CD4-positive, alpha-beta T cell treated with Interleukin-6 for 4 hours (primary cell): Measurements from ENCODE around the gene CCDC117.
"Not testable (repeated sequence)": the region's sequence is repeated elsewhere in the genome, so short reads cannot be mapped to it uniquely, and the experiment has no call there.

ENCODE experiments used
- DNase-seq: peaks from one replicate; pipeline ENCODE4 v3.0.0-alpha.2; 2020; ENCODE audit warnings: mixed read lengths

The CCDC117 gene

DNA sequence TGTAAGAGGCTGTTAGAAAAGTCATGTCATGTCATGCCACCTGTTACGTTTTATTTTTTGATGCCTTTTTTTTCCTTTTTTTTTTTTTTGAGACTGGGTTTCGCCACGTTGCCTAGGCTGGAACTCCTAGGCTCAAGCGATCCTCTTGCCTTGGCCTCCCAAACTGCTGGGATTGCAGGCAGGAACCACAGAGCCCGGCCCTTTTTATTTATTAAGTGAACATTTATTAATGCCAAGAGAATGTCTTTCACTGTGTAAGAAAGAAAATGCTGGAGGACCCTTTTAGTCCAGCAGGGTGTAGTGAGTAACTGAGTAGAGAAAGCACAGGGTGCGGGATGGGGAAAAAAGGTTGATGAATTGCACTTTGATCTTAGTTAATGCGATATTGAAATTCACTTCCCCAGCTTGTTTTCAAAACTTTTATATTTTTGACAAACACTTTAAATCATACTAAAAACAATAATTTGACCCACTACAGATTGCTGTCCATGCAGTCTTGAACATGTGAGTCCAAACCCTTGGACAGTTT lies 30.2 kb downstream of the CCDC117 start:
- no peak for DNase-seq

DNA sequence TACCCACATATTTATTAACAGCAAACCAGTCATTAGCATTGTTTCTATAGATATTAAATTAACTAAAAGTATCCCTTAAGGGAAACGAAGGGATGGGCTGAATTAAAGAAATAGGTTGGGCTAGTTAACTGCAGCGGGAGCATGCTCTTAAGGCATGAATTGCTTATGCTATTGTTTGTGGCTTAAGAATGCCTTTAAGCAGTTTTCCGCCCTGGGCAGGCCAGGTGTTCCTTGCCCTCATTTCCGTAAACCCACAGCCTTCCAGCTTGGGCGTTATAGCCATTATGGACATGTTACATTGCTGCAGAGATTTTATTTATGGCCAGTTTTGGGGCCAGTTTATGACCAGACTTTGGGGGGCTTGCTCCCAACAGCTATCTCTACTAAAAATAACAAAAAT lies 32.9 kb downstream of the CCDC117 start:
- DNase-seq = not testable (repeated sequence)

DNA sequence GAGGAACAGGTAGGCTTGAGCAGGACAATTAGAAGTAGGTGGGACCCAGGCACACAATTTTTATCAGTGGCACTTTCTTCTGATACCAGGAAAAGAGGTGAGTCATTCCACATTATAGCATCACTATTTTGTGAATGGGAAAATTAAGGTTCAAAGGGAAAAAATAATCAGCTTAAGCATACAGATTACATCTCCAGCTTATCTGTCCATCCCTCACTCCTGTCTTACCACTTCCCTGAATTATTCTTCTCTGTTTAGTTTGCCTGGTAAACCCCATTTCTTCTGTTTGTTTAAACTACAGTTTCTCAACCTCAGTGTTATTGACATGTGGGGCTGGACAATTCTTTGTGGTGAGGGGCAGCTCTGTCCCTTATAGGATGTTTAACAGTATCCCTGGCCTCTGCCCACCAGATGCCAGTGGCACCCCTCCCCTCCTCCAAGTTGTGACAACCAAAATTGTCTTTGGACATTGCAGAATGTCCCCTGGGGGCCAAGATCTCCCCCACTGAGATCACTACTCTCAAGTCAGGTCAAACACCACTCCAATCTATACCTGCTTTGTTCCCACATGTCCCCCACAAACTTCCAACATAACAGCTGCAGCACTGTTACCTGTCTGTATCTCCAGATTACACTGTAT lies 36.3 kb downstream of the CCDC117 start:
- DNase-seq = no peak

DNA sequence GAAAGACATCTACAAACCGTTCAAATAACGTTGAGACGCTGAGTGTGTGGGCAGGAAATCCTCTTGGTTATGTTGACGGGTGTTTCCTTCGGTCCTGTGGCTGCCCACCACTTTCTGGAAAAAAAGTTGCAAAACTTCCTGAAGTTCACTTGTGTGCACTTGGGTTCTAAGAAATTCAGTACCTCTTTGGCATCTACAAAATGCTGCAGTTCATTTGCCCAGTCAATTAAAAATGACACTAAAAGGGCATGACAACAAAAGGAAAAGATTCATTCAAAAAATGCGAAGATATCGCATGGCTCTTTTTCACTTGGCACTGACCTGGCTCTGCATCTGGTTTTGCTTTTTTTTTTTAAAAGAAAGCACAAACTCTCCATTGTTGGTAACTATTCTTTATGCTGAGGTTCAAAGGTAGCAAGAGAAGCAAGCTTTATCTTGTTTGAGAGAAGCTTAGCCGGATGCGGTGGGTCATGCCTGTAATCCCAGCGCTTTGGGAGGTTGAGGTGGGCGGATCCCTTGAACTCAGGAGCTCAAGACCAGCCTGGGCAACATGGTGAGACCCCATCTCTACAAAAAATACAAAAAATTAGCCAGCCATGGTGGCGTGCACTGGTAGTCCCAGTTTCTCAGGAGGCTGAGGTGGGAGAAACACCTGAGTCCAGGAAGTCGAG lies 38.5 kb downstream of the CCDC117 start:
- peak; percentile 48 for DNase-seq

DNA sequence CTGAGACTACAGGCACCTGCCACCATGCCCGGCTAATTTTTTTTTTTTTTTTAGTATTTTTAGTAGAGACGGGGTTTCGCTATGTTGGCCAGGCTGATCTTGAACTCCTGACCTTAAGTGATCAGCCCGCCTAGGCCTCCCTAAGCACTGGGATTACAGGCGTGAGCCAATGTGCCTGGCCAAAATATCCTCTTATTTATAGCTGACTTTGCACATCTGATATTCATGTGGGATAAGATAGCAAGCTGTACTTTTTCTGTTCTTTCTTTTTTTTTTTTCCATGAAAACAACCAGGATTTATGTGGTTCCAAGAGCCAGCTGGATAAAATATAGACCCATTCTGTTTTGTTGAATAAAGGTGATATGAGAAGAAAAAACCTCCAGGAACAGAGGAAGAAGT lies 40.0 kb downstream of the CCDC117 start:
- no peak for DNase-seq

DNA sequence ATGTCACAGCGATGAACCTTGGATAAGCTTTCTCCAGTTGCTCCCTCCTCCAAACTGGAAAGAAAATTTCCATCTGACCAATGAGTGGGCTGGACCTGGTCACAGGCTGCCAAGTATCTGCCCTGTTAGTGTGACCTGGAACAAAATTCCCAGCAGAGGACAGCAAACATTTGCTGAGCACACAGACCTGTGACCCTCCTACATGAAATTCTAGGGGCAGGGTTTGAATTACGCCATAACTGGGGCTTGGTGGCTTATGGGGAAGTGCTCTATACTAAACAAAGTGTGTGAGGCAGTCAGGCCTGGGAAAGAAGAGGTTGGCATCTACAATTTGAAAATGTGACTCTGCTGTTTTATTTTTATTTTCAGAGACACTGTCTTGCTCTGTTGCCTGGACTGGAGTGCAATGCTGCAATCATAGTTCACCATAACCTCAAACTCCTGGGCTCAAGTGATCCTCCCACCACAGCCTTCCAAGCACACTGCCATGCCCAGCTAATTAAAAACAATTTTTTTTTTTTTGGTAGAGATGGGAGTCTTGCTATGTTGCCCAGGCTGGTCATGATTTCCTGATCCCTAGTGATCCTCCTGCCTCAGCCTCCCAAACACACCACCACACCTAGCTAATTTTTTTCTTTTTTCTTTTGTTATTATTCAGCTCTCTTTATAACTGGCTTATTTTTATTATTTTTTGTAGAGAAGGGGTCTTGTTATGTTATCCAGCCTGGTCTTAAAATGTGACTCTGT lies 41.5 kb downstream of the CCDC117 start:
- no peak for DNase-seq

DNA sequence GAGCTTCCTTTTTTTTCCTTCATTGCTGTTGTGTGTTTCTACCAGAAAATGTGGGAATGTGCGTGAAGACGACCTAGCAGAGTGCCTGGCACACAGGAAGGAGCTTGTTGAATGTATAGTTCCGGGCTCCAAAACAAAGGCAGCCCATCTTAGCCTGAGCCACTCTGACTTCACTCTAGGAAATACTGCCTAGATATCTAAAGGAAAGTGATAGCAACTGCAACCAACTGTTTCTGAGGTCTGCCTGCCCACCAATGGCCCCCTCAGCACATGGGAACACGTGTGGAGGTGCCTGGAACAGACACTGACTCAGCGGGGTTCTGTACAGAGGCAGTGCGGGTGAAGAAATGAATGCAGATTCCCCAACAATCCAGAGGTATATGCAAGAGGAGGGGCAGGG lies 42.6 kb downstream of the CCDC117 start:
- peak; percentile 13 for DNase-seq

DNA sequence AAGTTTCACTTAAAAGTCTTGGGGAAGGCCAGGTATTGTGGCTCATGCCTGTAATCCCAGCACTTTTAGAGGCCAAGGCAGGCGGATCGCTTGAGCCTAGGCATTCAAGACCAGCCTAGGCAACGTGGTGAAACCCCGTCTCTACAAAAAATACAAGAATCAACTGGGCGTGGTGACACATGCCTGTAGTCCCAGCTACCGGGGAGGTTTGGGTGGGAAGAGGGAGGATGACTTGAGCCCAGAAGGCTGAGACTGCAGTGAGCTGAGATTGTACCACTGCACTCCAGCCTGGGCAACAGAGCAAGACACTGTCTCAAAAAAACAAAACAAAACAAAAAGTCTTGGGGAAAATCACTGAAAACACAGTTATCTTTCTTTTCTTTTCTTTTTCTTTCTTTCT lies 43.2 kb downstream of the CCDC117 start:
- DNase-seq = no peak

DNA sequence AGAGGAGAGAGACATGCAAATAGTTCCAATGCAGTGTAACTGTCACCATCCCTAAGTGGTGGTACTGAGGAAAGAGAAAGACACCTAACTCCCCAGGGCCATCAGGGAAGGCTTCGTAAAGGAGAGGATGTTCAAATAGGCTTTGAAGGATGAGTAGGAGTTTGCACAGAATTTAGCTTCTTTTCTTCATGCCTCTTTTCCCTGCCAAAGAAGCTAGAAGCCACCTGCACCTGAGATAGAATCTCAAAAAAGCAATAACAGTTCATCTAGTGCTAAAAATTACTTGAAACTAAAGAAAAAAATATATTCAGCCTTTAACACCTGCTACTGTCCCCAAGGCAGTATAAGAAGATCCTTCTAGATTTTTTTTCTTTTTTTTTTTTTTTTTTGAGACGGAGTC lies 44.6 kb downstream of the CCDC117 start:
- DNase-seq = no peak

DNA sequence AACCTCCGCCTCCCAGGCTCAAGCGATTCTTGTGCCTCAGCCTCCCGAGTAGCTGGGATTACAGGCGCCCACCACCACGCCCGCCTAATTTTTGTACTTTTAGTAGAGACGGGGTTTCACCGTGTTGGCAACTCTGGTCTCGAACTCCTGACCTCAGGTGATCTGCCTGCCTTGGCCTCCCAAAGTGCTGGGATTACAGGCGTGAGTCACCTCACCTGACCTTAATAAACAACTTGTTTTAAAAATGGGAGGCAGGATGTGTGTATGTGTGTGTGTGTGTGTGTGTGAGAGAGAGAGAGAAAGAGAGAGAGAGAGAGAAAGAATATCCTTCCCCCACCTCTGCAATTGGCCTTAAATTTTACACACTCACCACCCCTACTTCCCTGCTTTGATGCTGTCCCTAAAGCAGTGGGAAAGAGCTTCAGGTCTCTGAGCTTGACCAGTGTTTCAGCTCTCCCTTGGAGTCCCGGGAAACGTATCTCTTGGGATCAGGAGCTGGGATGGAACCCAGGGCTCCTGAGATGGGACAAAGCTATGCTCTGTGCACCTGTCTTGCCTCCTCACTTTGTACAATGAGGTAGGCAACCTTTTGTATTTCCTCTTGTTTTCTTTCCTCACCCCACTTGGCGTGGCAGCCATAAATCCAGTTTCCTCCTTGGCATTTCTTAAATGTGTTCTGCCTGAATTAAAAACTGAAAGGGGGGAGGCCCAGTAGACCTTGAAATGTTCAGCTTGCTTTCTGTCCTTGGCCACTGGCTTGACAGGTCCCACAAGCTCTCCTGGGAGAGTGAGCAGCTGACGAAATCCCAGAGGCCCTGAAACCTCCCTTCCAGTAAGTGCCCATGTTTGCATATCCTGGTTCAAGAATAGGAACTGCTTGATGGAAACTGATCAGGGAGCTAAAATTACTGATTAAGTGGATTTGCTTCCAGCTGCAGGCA lies 45.7 kb downstream of the CCDC117 start:
- no peak for DNase-seq

DNA sequence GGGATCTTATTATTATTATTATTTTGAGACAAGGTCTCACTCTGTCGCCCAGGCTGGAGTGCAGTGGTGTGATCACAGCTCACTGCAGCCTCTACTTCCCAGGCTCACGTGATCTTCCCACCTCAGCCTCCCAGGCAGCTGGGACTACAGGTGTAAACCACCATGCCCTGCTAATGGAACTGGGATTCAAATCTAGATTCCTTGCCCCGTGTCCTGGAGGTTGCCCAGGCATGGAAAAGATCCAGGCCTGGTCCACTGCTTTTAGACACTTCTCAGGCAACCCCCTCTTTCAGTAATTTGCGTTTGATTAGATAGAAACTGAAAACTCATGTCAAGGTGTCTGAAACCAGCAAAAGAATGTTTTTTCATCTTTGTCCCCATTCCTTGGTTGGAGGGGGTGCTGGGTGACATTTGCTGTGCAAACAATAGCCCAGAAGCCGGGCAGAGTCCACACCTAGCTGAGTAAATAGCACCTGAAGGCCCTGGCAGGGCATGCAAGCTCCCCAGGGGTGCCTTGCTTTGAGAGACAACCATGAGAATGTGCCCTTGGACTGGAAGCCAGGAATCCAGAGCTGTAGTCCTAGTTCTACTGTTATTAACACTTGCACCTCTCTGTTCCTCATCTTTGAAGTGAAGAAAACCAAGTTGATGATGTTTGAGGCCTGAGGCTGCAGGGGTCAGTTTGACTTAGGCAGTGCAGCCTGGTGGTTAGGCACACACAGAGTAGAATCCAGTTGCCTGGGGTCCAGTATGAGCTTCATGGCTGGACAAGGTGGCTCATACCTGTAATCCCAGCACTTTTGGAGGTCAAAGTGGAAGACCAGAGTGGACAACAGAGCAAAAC lies 47.0 kb downstream of the CCDC117 start:
- DNase-seq = no peak

DNA sequence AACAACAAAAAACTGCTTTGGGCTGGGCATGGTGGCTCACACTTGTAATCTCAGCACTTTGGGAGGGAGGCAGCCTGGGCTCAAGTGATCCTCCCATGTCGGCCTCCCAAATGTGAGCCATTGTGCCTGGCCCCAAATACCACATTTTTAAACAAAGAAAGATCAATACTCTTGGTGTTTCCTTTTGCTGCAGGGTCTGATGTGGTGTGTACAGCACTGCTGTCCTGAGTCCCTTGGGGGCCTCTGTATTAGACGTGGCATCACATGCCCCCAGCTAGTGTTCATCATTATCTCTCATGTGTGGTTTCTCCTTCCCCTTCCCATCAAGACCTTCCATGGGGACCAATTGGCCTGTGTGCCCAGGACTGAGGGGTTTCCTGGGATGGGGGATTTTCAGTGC lies 48.4 kb downstream of the CCDC117 start:
- no peak for DNase-seq

DNA sequence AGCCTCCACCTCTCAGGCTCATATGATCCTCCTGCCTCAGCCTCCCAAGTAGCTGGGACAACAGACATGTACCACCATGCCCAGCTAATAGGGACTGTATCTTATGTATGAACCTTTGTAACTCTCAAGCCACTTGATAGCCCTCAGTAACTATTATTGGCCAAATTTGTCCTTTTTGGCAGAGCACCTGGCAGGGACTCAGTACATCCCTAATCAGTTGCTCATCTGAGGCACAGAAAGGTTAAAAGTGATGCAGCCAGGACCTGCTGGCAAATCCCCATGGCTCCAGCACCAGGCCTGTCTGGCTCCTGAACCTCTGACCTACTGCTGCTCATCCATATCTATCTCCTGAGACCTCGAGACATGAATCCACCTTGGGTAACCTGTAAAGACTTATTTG lies 49.0 kb downstream of the CCDC117 start:
- DNase-seq = no peak

DNA sequence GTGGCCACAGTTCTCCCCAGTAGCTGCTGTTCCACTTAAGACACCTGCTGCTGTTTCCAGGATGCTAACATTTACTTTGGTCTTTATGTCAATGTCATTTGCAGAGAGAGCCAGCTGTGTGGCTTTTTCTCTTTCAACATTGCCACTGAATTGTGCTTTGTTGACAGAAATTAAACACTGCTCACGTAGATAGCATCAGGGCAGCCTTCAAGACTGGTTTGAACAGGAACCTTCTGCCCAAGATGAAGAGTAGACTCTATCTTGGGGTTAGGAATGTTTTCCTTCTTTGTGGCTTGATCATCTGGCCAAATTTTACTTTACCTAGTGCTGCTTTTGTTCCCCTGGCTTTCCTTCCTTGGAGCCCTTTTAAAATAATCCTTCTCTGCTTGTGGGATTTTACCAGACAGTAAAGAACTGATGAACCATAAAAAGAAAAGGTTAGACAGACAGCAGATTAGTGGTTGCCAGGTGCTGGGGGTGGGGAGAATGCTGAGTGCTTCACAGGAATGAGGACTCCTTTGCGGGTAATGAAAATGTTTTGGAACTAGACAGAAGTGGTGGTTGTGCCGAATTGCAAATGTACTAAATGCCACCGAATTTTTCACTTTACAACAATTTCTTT lies 50.5 kb downstream of the CCDC117 start:
- DNase-seq = peak; percentile 55

DNA sequence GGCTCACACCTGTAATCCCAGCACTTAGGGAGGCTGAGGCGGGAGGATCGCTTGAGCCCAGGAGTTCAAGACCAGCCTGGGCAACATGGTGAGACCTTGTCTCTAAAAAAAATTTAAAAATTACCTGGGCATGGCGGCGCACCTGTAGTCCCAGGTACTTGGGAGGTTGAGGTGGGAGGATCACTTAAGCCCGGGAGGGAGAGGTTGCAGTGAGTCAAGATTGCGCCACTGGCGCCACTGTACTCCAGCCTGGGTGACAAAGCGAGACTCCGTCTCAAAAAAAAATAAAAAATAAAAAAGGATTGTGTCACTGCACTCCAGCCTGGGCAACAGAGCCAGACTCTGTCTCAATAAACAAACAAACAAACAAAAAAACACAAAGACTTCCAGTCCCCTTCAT lies 52.0 kb downstream of the CCDC117 start:
- not testable (repeated sequence) for DNase-seq

DNA sequence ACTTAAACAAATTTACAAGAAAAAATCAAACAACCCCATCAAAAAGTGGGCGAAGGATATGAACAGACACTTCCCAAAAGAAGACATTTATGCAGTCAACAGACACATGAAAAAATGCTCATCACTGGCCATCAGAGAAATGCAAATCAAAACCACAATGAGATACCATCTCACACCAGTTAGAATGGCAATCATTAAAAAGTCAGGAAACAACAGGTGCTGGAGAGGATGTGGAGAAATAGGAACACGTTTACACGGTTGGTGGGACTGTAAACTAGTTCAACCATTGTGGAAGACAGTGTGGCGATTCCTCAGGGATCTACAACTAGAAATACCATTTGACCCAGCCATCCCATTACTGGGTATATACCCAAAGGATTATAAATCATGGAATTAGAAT lies 53.9 kb downstream of the CCDC117 start:
- not testable (repeated sequence) for DNase-seq

DNA sequence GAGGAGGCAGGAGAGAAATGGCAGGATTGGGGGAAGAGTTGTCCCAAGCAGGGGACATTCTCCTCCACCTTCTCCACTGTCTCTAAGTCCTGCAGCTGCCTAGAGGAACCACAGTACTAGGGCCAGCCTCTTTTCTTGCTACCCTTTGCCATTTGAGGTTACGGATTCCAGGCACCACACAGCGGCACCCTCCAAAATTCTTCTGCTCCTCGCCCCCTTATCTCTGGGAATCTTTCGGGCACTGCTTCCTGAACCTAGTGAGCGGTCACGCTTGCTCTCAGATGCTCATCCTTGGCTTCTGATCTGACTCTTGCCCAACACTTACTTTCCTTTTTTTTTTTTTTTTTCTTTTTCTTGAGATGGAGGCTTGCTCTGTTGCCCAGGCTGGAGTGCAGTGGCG lies 54.4 kb downstream of the CCDC117 start:
- DNase-seq = no peak

DNA sequence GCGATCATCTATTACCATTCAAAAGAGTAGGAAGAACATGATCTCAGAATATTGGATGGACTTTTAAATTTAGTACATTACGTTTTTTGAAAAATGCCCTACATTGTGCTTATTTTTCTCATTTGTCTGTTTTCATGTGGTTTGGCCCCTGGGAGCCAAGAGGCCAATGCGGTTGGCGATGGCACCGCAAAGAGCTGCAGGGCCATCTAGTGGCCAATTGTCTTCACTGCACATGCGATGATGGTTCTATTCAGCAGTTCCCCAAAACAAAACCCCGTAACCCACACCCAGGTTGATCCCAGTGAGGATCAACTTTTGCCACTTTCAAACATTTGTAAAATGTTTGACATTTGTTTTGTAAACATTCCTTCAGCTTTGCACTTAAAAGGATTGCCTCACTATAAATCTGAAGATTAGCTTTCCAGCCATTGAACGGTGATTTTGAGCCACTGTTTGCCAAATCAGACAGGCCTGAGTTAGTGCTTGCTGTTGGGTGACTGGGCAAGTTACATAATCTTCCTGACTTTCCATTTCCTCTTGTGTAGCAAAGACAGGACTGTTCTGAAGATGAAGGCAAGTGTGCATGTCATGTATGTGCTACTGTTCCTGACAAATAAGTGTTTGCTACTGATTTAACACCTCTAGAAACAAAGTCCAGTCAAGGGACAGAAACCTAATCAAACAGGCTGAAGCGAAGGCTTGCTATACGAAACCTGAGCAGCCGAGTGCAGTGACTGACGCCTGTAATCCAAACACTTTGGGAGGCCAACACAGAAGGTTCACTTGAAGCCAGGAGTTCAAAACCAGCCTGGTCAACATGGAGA lies 57.1 kb downstream of the CCDC117 start:
- DNase-seq = peak; percentile 83

DNA sequence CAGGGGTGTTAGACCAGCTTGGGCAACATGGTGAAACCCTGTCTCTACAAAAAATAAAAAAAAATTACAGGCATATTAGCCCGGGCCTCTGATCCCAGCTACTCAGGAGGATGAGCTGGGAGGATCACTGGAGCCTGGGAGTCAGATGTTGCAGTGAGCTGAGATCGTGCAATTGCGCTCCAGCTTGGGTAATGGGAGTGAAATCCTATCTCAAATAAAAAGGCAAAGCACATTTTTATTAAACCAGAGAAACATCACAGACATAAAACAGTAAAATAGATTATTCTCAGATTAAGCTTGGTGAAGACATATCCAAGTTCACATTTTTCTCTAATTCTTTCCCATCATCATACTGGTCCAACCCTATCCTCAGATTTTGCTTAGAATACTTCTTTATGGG lies 57.9 kb downstream of the CCDC117 start:
- no peak for DNase-seq
